HG03097 (cell line): Measurements from ENCODE around the gene DNM2.

ENCODE experiments used
- ATAC-seq: cut with Tn5 transposase; IDR thresholded peaks from one replicate; pipeline ENCODE4 v1.9.1; 2021; ENCODE audit not compliant: unreplicated experiment, low FRiP score

The DNM2 gene

GRCh38 chr19:10688545-10689280, 29.2 kb upstream of the DNM2 start:
- ATAC-seq: no peak

GRCh38 chr19:10690341-10690781, 27.5 kb upstream of the DNM2 start:
- no peak for ATAC-seq

- no peak for ATAC-seq
Measured at GRCh38 chr19:10691178-10691881, 26.5 kb upstream of the DNM2 start.

GRCh38 chr19:10691883-10692282, 26.0 kb upstream of the DNM2 start:
- no peak for ATAC-seq

GRCh38 chr19:10692673-10693264, 25.1 kb upstream of the DNM2 start:
- ATAC-seq: no peak

GRCh38 chr19:10694706-10695307, 23.1 kb upstream of the DNM2 start:
- no peak for ATAC-seq

- peak; percentile 74 for ATAC-seq
Measured at GRCh38 chr19:10695401-10696398, 22.2 kb upstream of the DNM2 start.

- ATAC-seq: no peak
Measured at GRCh38 chr19:10699650-10700335, 18.1 kb upstream of the DNM2 start.

GRCh38 chr19:10701955-10702525, 15.8 kb upstream of the DNM2 start:
- peak; percentile 31 for ATAC-seq

- no peak for ATAC-seq
Measured at GRCh38 chr19:10706990-10707389, 10.9 kb upstream of the DNM2 start.

GRCh38 chr19:10707440-10707839, 10.4 kb upstream of the DNM2 start:
- ATAC-seq: no peak

- ATAC-seq: no peak
Measured at GRCh38 chr19:10708291-10708690, 9.6 kb upstream of the DNM2 start.

GRCh38 chr19:10712045-10712444, 5.8 kb upstream of the DNM2 start:
- no peak for ATAC-seq

- ATAC-seq: no peak
Measured at GRCh38 chr19:10712754-10713153, 5.1 kb upstream of the DNM2 start.

- no peak for ATAC-seq
Measured at GRCh38 chr19:10713317-10713716, 4.6 kb upstream of the DNM2 start.

- no peak for ATAC-seq
Measured at GRCh38 chr19:10717054-10717355, 874 bp upstream of the DNM2 start.

- peak; percentile 9 for ATAC-seq
Measured at GRCh38 chr19:10718205-10719196, 622 bp downstream of the DNM2 start.

GRCh38 chr19:10719466-10719961, 1.6 kb downstream of the DNM2 start:
- no peak for ATAC-seq
